IMR-90 (cell line): ENCODE results near the gene TFB1M. TPM values are rescaled to one million over a fixed set of nuclear protein-coding genes. Genes with fewer than 3 reads are reported as not detected.
A peak's percentile ranks its signal among the peaks of the same experiment; 100 is the strongest.

Source experiments
- ATAC-seq: fragments of 200-7000 bp; cut with Tn5 transposase; 2 replicates; pipeline ENCODE4 v1.9.1; 2020; ENCODE audit warnings: low read depth, mild to moderate bottlenecking, moderate library complexity
- BruUV-seq: library from RNA; stranded (reverse); fragments of 400-500 nt; replicated peaks from 2 replicates; lab custom pipeline; 2021; lab: Mats Ljungman, UMichigan
- CTCF ChIA-PET: fragments of 300-600 bp; formaldehyde crosslinking; extraction: SDS; loops from one replicate; lab custom pipeline; 2021; ENCODE audit warnings: antibody characterized with exemption; lab: Yijun Ruan, JAX
- POLR2A ChIA-PET: fragments of 300-600 bp; sonication (Branson Sonifier 250); formaldehyde crosslinking; loops from one replicate; lab custom pipeline; 2022; ENCODE audit warnings: antibody characterized with exemption; ENCODE audit not compliant: unreplicated experiment; lab: Charles Lee
- DNase-seq: peaks from one replicate; pipeline ENCODE4 v3.0.0; 2013
- H2AFZ ChIP-seq: replicated peaks from 2 replicates; pipeline ENCODE3; 2013; ENCODE audit warnings: low read length, mild to moderate bottlenecking; ENCODE audit not compliant: poor library complexity
- H2AK5ac ChIP-seq: 2 replicates; pipeline ENCODE4 v1.6.1; 2013; ENCODE audit warnings: low read depth, low read length, inconsistent platforms
- H2AK9ac ChIP-seq: replicated peaks from 2 replicates; pipeline ENCODE3; 2013; ENCODE audit warnings: mild to moderate bottlenecking, low read depth, low read length, moderate library complexity; ENCODE audit not compliant: poor library complexity
- H2BK120ac ChIP-seq: 2 replicates; pipeline ENCODE4 v1.6.1; 2013; ENCODE audit warnings: low read depth, low read length, inconsistent platforms
- H2BK15ac ChIP-seq: 3 replicates; pipeline ENCODE4 v1.6.1; 2013; ENCODE audit warnings: low read depth, low read length, inconsistent platforms
- H2BK20ac ChIP-seq: 2 replicates; pipeline ENCODE4 v1.6.1; 2013; ENCODE audit warnings: low read depth, mild to moderate bottlenecking, inconsistent platforms, low read length, moderate library complexity
- H2BK5ac ChIP-seq: 2 replicates; pipeline ENCODE4 v1.6.1; 2013; ENCODE audit warnings: mild to moderate bottlenecking, low read depth, low read length, inconsistent platforms; ENCODE audit not compliant: poor library complexity, severe bottlenecking
- H3K14ac ChIP-seq: replicated peaks from 2 replicates; pipeline ENCODE4 v1.6.1; 2013; ENCODE audit warnings: low read depth, low read length, inconsistent platforms
- H3K18ac ChIP-seq: 2 replicates; pipeline ENCODE4 v1.6.1; 2013; ENCODE audit warnings: low read depth, low read length, control low read depth
- H3K23ac ChIP-seq: 2 replicates; pipeline ENCODE4 v1.6.1; 2013; ENCODE audit warnings: low read depth, low read length, inconsistent platforms
- H3K27ac ChIP-seq: 2 replicates; pipeline ENCODE4 v1.5.1; 2013; ENCODE audit warnings: mild to moderate bottlenecking, control low read depth, low read length; ENCODE audit not compliant: insufficient read depth
- H3K27me3 ChIP-seq: 2 replicates; pipeline ENCODE4 v1.6.1; 2013; ENCODE audit warnings: low read length; ENCODE audit not compliant: control insufficient read depth, insufficient read depth
- H3K36me3 ChIP-seq: 2 replicates; pipeline ENCODE4 v1.6.1; 2013; ENCODE audit warnings: low read length, mixed read lengths; ENCODE audit not compliant: control insufficient read depth, insufficient read depth
- H3K4ac ChIP-seq: 2 replicates; pipeline ENCODE4 v1.6.1; 2013; ENCODE audit warnings: low read depth, low read length, inconsistent platforms
- H3K4me1 ChIP-seq: 2 replicates; pipeline ENCODE4 v1.6.1; 2013; ENCODE audit warnings: low read length, mixed read lengths; ENCODE audit not compliant: control insufficient read depth, insufficient read depth
- H3K4me2 ChIP-seq: 2 replicates; pipeline ENCODE4 v1.6.1; 2013; ENCODE audit warnings: low read depth, mild to moderate bottlenecking, control low read depth, low read length, moderate library complexity
- H3K4me3 ChIP-seq: 2 replicates; pipeline ENCODE4 v1.5.1; 2013; ENCODE audit warnings: low read depth, mild to moderate bottlenecking, control low read depth, low read length, moderate library complexity; ENCODE audit not compliant: insufficient read depth
- H3K56ac ChIP-seq: 2 replicates; pipeline ENCODE4 v1.6.1; 2013; ENCODE audit warnings: low read length, inconsistent platforms; ENCODE audit not compliant: insufficient read depth; ENCODE audit errors: extremely low read depth
- H3K79me1 ChIP-seq, 2 experiments: 2 replicates each; pipeline ENCODE4 v1.6.1; 2013; ENCODE audit warnings: low read length in 2 of 2, inconsistent platforms in 1 of 2, low read depth in 1 of 2
- H3K9ac ChIP-seq: 2 replicates; pipeline ENCODE4 v1.6.1; 2013; ENCODE audit warnings: low read depth, low read length, control low read depth
- H3K9me1 ChIP-seq: 2 replicates; pipeline ENCODE4 v1.6.1; 2013; ENCODE audit warnings: low read length, inconsistent platforms; ENCODE audit not compliant: insufficient read depth
- H3K9me3 ChIP-seq: 2 replicates; pipeline ENCODE4 v1.6.1; 2013; ENCODE audit warnings: low read length; ENCODE audit not compliant: control insufficient read depth, insufficient read depth
- H4K20me1 ChIP-seq: 2 replicates; pipeline ENCODE4 v1.6.1; 2013; ENCODE audit warnings: low read length, inconsistent platforms; ENCODE audit not compliant: insufficient read depth
- H4K5ac ChIP-seq: 2 replicates; pipeline ENCODE4 v1.6.1; 2013; ENCODE audit warnings: mild to moderate bottlenecking, low read depth, low read length, control low read depth
- H4K8ac ChIP-seq, 2 experiments: 2 replicates each; pipeline ENCODE4 v1.6.1; 2013; ENCODE audit warnings: low read depth in 2 of 2, low read length in 2 of 2, control low read depth in 1 of 2, inconsistent platforms in 1 of 2
- H4K91ac ChIP-seq: 2 replicates; pipeline ENCODE4 v1.6.1; 2013; ENCODE audit warnings: low read depth, low read length, inconsistent platforms; ENCODE audit not compliant: insufficient read depth
- BHLHE40 ChIP-seq: fragments of 150-350 bp; IDR thresholded peaks from 2 replicates; pipeline ENCODE4 v1.6.1; 2016; ENCODE audit warnings: mild to moderate bottlenecking, low read depth, low read length
- CEBPB ChIP-seq: IDR thresholded peaks from 2 replicates; pipeline ENCODE4 v1.6.1; 2012; ENCODE audit warnings: low read depth, low read length, improper control_type of control experiment
- CHD1 ChIP-seq: IDR thresholded peaks from 2 replicates; pipeline ENCODE4 v1.6.1; 2012; ENCODE audit warnings: low read depth, low read length, improper control_type of control experiment
- ELK1 ChIP-seq: fragments of 150-350 bp; IDR thresholded peaks from 2 replicates; pipeline ENCODE4 v1.6.1; 2016; ENCODE audit warnings: low read depth, mild to moderate bottlenecking, low read length, moderate library complexity, borderline replicate concordance
- FOS ChIP-seq: fragments of 150-350 bp; IDR thresholded peaks from 2 replicates; pipeline ENCODE4 v1.6.1; 2016; ENCODE audit warnings: low read depth, low read length
- MAFK ChIP-seq: IDR thresholded peaks from 2 replicates; pipeline ENCODE4 v1.6.1; 2012; ENCODE audit warnings: low read depth, low read length, improper control_type of control experiment
- MAZ ChIP-seq: IDR thresholded peaks from 2 replicates; pipeline ENCODE4 v1.6.1; 2012; ENCODE audit warnings: low read depth, mild to moderate bottlenecking, low read length, improper control_type of control experiment, moderate library complexity, borderline replicate concordance
- MXI1 ChIP-seq: IDR thresholded peaks from 2 replicates; pipeline ENCODE4 v1.6.1; 2012; ENCODE audit warnings: low read depth, mild to moderate bottlenecking, low read length, moderate library complexity, borderline replicate concordance
- NFE2L2 ChIP-seq: fragments of 150-350 bp; IDR thresholded peaks from 2 replicates; pipeline ENCODE4 v1.6.1; 2016; ENCODE audit warnings: low read depth, mild to moderate bottlenecking, low read length
- POLR2A ChIP-seq: IDR thresholded peaks from 2 replicates; pipeline ENCODE4 v1.6.1; 2012; ENCODE audit warnings: mild to moderate bottlenecking, low read depth, low read length
- RAD21 ChIP-seq: IDR thresholded peaks from 2 replicates; pipeline ENCODE4 v1.6.1; 2012; ENCODE audit warnings: low read length, improper control_type of control experiment
- RCOR1 ChIP-seq: IDR thresholded peaks from 2 replicates; pipeline ENCODE4 v1.6.1; 2012; ENCODE audit warnings: mild to moderate bottlenecking, low read length, improper control_type of control experiment; ENCODE audit not compliant: insufficient replicate concordance
- RFX5 ChIP-seq: IDR thresholded peaks from 2 replicates; pipeline ENCODE4 v1.8.0; 2012; ENCODE audit warnings: low read depth, mild to moderate bottlenecking, low read length, moderate library complexity
- SMC3 ChIP-seq: fragments of 150-350 bp; IDR thresholded peaks from 2 replicates; pipeline ENCODE4 v1.6.1; 2016; ENCODE audit warnings: low read depth, mild to moderate bottlenecking, antibody characterized with exemption, low read length, moderate library complexity
- USF2 ChIP-seq: fragments of 150-350 bp; IDR thresholded peaks from 2 replicates; pipeline ENCODE4 v1.6.1; 2017; ENCODE audit warnings: mild to moderate bottlenecking, antibody characterized with exemption, low read length, low read depth
- WGBS, 2 experiments: methylation state at CpG; one replicate each; pipeline versions ENCODE4 v1.1.5 to v1.1.7; 2013; ENCODE audit warnings: missing lambda C conversion rate in 2 of 2; ENCODE audit not compliant: insufficient read length in 1 of 2; ENCODE audit errors: extremely low coverage in 2 of 2; 5-methylcytosine and 5-hydroxymethylcytosine counted together
- dilution Hi-C: fragments of 300-500 bp; cut with HindIII; formaldehyde crosslinking; loops from one replicate; pipeline ENCODE4 v1.14.3; 2018; ENCODE audit warnings: low sequenced_read_pairs; ENCODE audit not compliant: unreplicated experiment
- in situ Hi-C: fragments of 300-500 bp; cut with MboI; formaldehyde crosslinking; loops from 3 replicates; pipeline ENCODE4 v1.14.3; 2019; ENCODE audit warnings: low sequenced_read_pairs, inconsistent platforms, mixed read lengths
- intact Hi-C: fragments of 100-400 bp; cut with micrococcal nuclease; formaldehyde crosslinking; loops from 2 replicates; pipeline ENCODE4 v1.10.0; 2022
- polyA plus RNA-seq, 3 experiments: library from polyadenylated mRNA; depleted of rRNA; stranded (reverse); fragments of >200 nt; gene quantifications; 2 replicates each; pipeline ENCODE4 v1.2.3, GENCODE V29; 2012; ENCODE audit warnings: low replicate concordance in 1 of 3
- total RNA-seq: library from RNA; depleted of rRNA; stranded (reverse); fragments of >200 nt; gene quantifications from 2 replicates; pipeline ENCODE4 v1.2.3, GENCODE V29; 2012

The TFB1M gene
- total and polyA plus RNA-seq, 2 of the 4 experiments (the other 2 are of a cell fraction) = 18.1 to 22.4 TPM

GRCh38 chr6:155327326-155328073 lies 13.2 kb upstream of the TFB1M start:
- Histone ChIP-seq H3K9me3 (no peaks in the 10 kb centered on the region), H3K4me1 (peaks cover 7% of the 10 kb centered on the region; the same call in 1 of the 2 replicates), H3K27me3 (no peaks in the 10 kb centered on the region), H3K4me2 (no peak overlapping the region), H2BK15ac (peak overlapping the region; percentile 75; the same call in 2 of the 3 replicates), H3K56ac (peak overlapping the region; percentile 48), H3K23ac (no peak overlapping the region), H3K18ac (peak overlapping the region; percentile 98), H3K9me1 (0 out of 2 replicates have a peak, but pooled peaks cover 3% of the 10 kb centered on the region), H3K4me3 (no peak overlapping the region), H4K5ac (peak overlapping the region; percentile 99), H4K91ac (peak overlapping the region; percentile 69), H3K36me3 (no peaks in the 10 kb centered on the region; the same call in 1 of the 2 replicates), H4K8ac (peak overlapping the region; percentile 70 to 92), H3K4ac (peak overlapping the region; percentile 67), H2BK20ac (peak overlapping the region; percentile 82), H3K27ac (peak overlapping the region; percentile 83), H2AFZ (no peak overlapping the region), H3K14ac (0 out of 2 replicates have a peak overlapping the region, but pooled peaks have one; percentile 10), H3K79me1 (no peaks in the 10 kb centered on the region), H3K9ac (peak overlapping the region; percentile 48; the same call in 1 of the 2 replicates), H2AK9ac (no peak overlapping the region), H2AK5ac (peak overlapping the region; percentile 74), H2BK5ac (peak overlapping the region; percentile 96), H4K20me1 (no peaks in the 10 kb centered on the region), H2BK120ac (peak overlapping the region; percentile 91)
- CTCF ChIA-PET = interaction anchor here (0.5 to 2.4 kb wide), 4 partner anchors 11 to 167 kb away, joined by 3 to 8 read pairs (median 4); no protein-coding TSS in a partner anchor
- no CpG with 5 or more reads among the region's 1 CpG for WGBS, 2 experiments
- POLR2A ChIA-PET = no interaction called here
- ATAC-seq (peak; percentile 92), DNase-seq (peak; percentile 78)
- BruUV-seq = no TSS peak
- in situ Hi-C loops = loop anchor here (5.0 to 25.0 kb wide), 7 partner anchors 170 to 1860 kb away; no protein-coding TSS in a partner anchor
- intact Hi-C loops = loop anchor here (1.0 to 10.0 kb wide), 12 partner anchors 168 to 1947 kb away; partner anchors contain the start of gene ARID1B
- dilution Hi-C loops = no loop called here
- TF ChIP-seq BHLHE40 (no peak), MAZ (no peak), POLR2A (no peak), FOS (no peak), MXI1 (no peak), SMC3 (peak; percentile 92), RCOR1 (no peak), NFE2L2 (no peak), ELK1 (no peak), RAD21 (peak; percentile 89), USF2 (no peak), RFX5 (no peak), CHD1 (no peak), MAFK (0 out of 2 replicates have a peak, but pooled peaks have one; percentile 1), CEBPB (no peak)
